Measurements from ENCODE around the gene PTPRC. TPM values are rescaled to one million over a fixed set of nuclear protein-coding genes. Genes with fewer than 3 reads are reported as not detected.
A peak's percentile ranks its signal among the peaks of the same experiment; 100 is the strongest.
"Not testable (repeated sequence)": the region's sequence is repeated elsewhere in the genome, so short reads cannot be mapped to it uniquely, and the experiment has no call there.

The PTPRC gene, protein sequence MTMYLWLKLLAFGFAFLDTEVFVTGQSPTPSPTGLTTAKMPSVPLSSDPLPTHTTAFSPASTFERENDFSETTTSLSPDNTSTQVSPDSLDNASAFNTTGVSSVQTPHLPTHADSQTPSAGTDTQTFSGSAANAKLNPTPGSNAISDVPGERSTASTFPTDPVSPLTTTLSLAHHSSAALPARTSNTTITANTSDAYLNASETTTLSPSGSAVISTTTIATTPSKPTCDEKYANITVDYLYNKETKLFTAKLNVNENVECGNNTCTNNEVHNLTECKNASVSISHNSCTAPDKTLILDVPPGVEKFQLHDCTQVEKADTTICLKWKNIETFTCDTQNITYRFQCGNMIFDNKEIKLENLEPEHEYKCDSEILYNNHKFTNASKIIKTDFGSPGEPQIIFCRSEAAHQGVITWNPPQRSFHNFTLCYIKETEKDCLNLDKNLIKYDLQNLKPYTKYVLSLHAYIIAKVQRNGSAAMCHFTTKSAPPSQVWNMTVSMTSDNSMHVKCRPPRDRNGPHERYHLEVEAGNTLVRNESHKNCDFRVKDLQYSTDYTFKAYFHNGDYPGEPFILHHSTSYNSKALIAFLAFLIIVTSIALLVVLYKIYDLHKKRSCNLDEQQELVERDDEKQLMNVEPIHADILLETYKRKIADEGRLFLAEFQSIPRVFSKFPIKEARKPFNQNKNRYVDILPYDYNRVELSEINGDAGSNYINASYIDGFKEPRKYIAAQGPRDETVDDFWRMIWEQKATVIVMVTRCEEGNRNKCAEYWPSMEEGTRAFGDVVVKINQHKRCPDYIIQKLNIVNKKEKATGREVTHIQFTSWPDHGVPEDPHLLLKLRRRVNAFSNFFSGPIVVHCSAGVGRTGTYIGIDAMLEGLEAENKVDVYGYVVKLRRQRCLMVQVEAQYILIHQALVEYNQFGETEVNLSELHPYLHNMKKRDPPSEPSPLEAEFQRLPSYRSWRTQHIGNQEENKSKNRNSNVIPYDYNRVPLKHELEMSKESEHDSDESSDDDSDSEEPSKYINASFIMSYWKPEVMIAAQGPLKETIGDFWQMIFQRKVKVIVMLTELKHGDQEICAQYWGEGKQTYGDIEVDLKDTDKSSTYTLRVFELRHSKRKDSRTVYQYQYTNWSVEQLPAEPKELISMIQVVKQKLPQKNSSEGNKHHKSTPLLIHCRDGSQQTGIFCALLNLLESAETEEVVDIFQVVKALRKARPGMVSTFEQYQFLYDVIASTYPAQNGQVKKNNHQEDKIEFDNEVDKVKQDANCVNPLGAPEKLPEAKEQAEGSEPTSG (N-terminal part only)
- 10 to 100 TPM in 2 of 10 donors, 1 to 10 TPM in 8; 3.6 to 40.0 (median 5.5) TPM for polyA plus RNA-seq (ENCODE audit: insufficient read length in 10 of 10)
- long read RNA-seq, donor 1 = 0 reads
- long read RNA-seq, donor 2, full-length matches to known transcripts = 1 of 1 reads
- long read RNA-seq, donor 2, partial matches to known transcripts = 0 of 1 reads
- long read RNA-seq, donor 2, other reads (novel, unspliced or antisense) = 0 of 1 reads
- long read RNA-seq, donor 3 = 0 reads
- long read RNA-seq, donor 4 = 0 reads
- long read RNA-seq, donor 5 = 0 reads
- long read RNA-seq, donor 6 = 0 reads
- long read RNA-seq, donor 7 = 0 reads
- long read RNA-seq, donor 8 = 0 reads
- long read RNA-seq, donor 9 = 0 reads

- peak in 2 of 3 donors; percentile 27 to 30 for DNase-seq
These were observed at the start of gene PTPRC for GRCh38 chr1:198638894-198639635. Gene PTPRC (plus strand): TSS chr1:198639040. CDS start chr1:198639269, 229 bp downstream.

- DNase-seq = no peak
These were observed 48.4 kb upstream of the PTPRC start for GRCh38 chr1:198590454-198590853.

DNA sequence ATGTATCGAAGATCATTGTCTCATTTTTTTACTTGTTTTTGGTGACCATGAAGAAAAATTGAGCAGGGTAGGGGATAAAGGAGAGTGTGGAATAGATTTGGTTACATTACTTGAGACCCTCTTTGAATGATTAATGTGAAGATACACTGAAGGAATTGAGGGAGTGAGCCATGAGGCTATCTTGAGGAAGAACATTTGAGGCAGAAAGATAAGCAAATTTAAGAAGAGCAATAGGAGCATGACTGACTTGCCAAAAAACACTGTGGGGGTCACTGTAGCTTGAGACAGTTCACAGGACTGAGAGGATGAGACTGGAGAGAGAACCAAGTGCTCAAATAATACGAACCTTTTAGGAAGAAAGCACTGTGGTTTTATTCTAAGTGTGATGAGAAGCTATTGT is 43.1 kb upstream of the PTPRC start:
- DNase-seq = no peak

- no peak for DNase-seq
These were observed 41.0 kb upstream of the PTPRC start for GRCh38 chr1:198597690-198598430.

- no peak for DNase-seq
These were observed 40.0 kb upstream of the PTPRC start for GRCh38 chr1:198598796-198599321.

DNA sequence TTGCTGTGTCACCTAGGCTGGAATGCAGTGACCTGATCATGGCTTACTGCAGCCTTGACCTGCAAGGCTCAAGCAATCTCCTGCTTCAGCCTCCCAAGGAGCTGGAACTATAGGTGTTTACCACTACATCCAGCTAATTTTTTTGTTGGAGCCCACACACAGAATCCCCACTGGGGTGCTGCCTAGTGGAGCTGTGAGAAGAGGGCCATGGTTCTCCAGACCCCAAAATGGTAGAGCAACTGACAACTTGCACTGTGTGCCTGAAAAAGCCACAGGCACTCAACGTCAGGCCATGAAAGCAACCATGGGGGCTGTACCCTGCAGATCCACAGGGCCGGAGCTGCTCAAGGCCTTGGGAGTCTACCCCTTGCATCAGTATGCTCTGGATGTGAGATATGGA is 39.1 kb upstream of the PTPRC start:
- DNase-seq = no peak

DNA sequence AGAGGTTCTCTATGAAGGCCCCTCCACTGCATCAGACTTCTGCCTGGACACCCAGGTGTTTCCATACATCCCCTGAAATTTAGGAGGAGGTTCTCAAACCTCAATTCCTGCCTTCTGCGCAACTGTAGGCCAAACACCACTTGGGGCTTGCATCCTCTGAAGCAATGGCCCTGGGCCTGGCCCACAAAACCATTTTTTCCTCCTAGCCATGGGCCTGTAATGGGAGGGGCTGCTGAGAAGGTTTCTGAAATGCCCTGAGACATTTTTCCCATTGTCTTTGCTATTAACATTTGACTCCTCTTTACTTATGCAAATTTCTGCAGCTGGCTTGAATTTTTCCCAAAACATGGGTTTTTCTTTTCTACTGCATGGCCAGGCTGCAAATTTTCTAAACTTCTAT is 37.9 kb upstream of the PTPRC start:
- DNase-seq = no peak

GRCh38 chr1:198601310-198601709 is 37.5 kb upstream of the PTPRC start:
- not testable (repeated sequence) for DNase-seq

DNA sequence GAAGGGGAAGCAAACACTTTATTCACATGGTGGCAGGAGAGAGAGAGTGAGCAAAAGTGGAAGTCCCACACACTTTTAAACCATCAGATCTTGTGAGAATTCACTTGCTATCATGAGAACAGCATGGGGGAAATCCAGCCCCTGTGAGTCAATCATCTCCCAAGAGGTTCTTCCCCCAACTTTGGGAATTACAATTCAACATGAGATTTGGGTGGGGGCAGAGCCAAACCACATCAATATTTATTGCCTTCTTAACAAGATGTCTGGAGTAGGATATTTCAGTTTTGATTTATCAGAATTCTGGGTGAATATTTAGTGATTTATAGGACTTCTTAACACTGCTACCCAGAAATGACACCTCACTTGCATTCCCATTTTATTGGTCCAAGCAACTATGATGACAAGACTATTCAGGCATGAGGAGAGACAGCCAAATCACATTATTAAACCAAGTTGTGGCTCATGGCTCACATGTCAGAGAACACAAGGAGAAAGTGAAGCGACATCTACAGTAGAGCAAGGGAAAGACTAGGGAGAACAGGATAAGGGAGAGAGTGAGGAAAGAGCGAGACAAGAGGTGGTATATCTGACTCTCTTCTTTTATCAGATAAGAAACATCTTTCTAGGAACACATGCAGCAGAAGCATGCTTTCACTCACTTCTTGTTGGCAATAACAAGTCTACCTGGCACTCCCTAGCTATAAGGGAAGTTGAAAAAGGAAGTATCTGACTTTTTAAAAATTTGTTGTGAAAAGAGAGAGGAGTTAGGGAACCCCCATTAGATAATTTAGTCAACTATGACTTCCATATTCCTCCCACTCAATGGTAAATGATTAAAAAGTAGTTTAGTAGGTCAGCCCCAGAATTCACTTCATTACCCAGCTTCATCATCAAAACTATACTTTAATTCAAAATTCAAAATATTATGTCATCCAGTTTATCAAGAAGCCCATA is 36.6 kb upstream of the PTPRC start:
- DNase-seq = peak in 1 of 3 donors; percentile 89

GRCh38 chr1:198604975-198605374 is 33.9 kb upstream of the PTPRC start:
- no peak for DNase-seq

- no peak for DNase-seq
These were observed 33.4 kb upstream of the PTPRC start for GRCh38 chr1:198605406-198605805.

- DNase-seq = peak in 1 of 3 donors; percentile 43
These were observed 32.8 kb upstream of the PTPRC start for GRCh38 chr1:198606020-198606438.

DNA sequence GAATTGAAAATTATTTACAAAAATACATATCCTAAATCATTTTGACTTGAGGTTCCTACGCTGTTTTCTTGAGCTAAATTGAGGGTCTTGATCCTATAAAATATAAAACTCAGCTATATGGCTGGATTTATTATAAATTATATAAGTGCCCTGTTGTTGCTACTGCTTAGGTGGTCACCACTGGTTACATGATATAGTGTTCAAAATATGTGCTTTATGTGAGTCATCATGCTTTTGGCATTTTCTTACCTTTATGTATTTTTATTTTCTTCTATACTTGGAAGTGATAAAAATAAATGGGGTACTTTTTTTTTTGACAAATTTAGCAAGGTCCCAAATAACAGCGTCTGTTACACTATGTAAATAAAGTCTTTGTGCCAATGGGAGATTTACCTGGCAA is 31.1 kb upstream of the PTPRC start:
- no peak for DNase-seq

- DNase-seq = no peak
These were observed 28.5 kb upstream of the PTPRC start for GRCh38 chr1:198610362-198610761.

GRCh38 chr1:198611219-198611618 is 27.6 kb upstream of the PTPRC start:
- no peak for DNase-seq

- no peak for DNase-seq
These were observed 26.2 kb upstream of the PTPRC start for GRCh38 chr1:198612471-198613260.

DNA sequence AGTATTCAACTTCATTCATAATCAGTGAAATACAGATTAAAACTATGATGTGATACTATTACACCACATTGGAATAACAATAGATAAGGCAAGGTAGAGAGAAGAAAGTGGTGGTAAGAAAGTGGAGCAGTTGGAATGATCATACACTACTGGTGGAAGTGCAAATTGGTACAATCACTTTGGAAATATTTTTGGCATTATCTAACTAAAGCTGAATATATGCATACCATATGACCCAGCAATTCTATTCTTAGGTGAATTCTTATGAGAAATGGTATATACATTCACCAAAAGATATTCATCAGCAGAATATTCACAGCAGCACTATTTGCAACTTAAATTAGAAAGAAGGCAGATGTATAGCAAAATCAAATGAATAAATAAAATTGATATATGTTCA is 21.4 kb upstream of the PTPRC start:
- DNase-seq = peak in 1 of 3 donors; percentile 33
